MM.1S (cell line): Measurements from ENCODE around the gene MSI1.

Source experiments
- DNase-seq: peaks from one replicate; pipeline ENCODE4 v3.0.0-alpha.2; 2015
- H2AFZ ChIP-seq: fragments of 300-600 bp; sonication (generic); 2 replicates; pipeline ENCODE4 v1.6.0; 2016; ENCODE audit warnings: antibody characterized with exemption, low read length
- H3F3A ChIP-seq: fragments of 300-600 bp; sonication (generic); 2 replicates; pipeline ENCODE4 v1.6.1; 2016; ENCODE audit warnings: mild to moderate bottlenecking, antibody characterized with exemption, low read length, moderate library complexity, mixed read lengths; ENCODE audit not compliant: insufficient read depth
- H3K27ac ChIP-seq: fragments of 300-600 bp; sonication (generic); 2 replicates; pipeline ENCODE4 v1.5.1; 2016; ENCODE audit warnings: mild to moderate bottlenecking, low read length
- H3K27me3 ChIP-seq: fragments of 300-600 bp; sonication (generic); replicated peaks from 2 replicates; pipeline ENCODE4 v1.6.0; 2016; ENCODE audit warnings: low read length; ENCODE audit not compliant: insufficient read depth
- H3K36me3 ChIP-seq: fragments of 300-600 bp; sonication (generic); replicated peaks from 2 replicates; pipeline ENCODE4 v1.6.1; 2016; ENCODE audit warnings: mild to moderate bottlenecking, low read length, mixed read lengths; ENCODE audit not compliant: insufficient read depth
- H3K4me1 ChIP-seq: fragments of 300-600 bp; sonication (generic); 2 replicates; pipeline ENCODE4 v1.6.1; 2016; ENCODE audit warnings: low read length, mixed read lengths
- H3K4me2 ChIP-seq: fragments of 300-600 bp; sonication (generic); 2 replicates; pipeline ENCODE4 v1.6.0; 2016; ENCODE audit warnings: low read depth, low read length
- H3K4me3 ChIP-seq: fragments of 300-600 bp; sonication (generic); 2 replicates; pipeline ENCODE4 v1.5.1; 2016; ENCODE audit warnings: low read length, mixed read lengths
- H3K79me2 ChIP-seq: fragments of 300-600 bp; sonication (generic); 2 replicates; pipeline ENCODE4 v1.6.1; 2016; ENCODE audit warnings: mixed run types, low read length, mixed read lengths
- H3K9ac ChIP-seq: fragments of 300-600 bp; sonication (generic); 2 replicates; pipeline ENCODE4 v1.6.1; 2016; ENCODE audit warnings: low read length, mixed read lengths
- H3K9me2 ChIP-seq: fragments of 300-600 bp; sonication (generic); replicated peaks from 2 replicates; pipeline ENCODE4 v1.6.1; 2016; ENCODE audit warnings: mild to moderate bottlenecking, low read length, mixed read lengths; ENCODE audit not compliant: insufficient read depth
- H3K9me3 ChIP-seq: fragments of 300-600 bp; sonication (generic); replicated peaks from 2 replicates; pipeline ENCODE4 v1.6.1; 2016; ENCODE audit warnings: mild to moderate bottlenecking, low read length, mixed read lengths; ENCODE audit not compliant: insufficient read depth
- H4K20me1 ChIP-seq: fragments of 300-600 bp; sonication (generic); 2 replicates; pipeline ENCODE4 v1.6.1; 2016; ENCODE audit warnings: mild to moderate bottlenecking, low read length, moderate library complexity, mixed read lengths; ENCODE audit not compliant: insufficient read depth
- CTCF ChIP-seq: fragments of 300-600 bp; sonication (generic); IDR thresholded peaks from 2 replicates; pipeline ENCODE4 v1.5.1; 2016; ENCODE audit warnings: antibody characterized with exemption, low read length, mixed read lengths
- EZH2 ChIP-seq: fragments of 300-600 bp; sonication (generic); optimal IDR thresholded peaks from 2 replicates; pipeline ENCODE3; 2017; ENCODE audit warnings: low read depth, mild to moderate bottlenecking, antibody characterized with exemption, low read length, mixed read lengths
- EZH2phosphoT487 ChIP-seq: fragments of 300-600 bp; sonication (generic); IDR thresholded peaks from 2 replicates; pipeline ENCODE4 v1.6.1; 2018; ENCODE audit warnings: antibody characterized with exemption, low read length

Gene MSI1

DNA sequence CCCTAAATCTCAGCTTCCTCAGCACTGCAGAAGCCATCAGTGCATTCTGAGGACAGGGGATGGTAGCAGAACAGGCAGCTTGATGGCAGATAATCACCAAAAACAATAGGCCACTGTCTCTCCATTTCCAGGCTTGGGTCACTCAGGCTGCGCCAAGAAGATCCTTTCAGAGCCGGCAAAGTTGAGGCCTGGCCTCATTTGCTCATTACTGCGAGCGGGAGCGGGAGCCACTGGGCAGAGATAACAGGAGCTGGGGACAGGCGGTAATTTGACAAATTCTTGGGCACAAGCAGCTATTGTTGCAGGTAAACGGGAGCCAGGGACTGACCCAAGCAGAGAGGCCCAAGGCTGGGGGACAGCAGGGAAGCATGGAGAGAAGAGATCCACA is 2.1 kb downstream of the MSI1 start:
- Histone ChIP-seq H3K9me2 (no peaks in the 10 kb centered on the region), H3K4me1 (no peaks in the 10 kb centered on the region), H3K9ac (no peak overlapping the region), H2AFZ (no peak overlapping the region), H3K27me3 (peaks cover 56% of the 10 kb centered on the region), H3K4me3 (no peak overlapping the region), H3K9me3 (no peaks in the 10 kb centered on the region), H3K27ac (no peak overlapping the region), H3K79me2 (no peaks in the 10 kb centered on the region), H3K36me3 (no peaks in the 10 kb centered on the region), H4K20me1 (no peaks in the 10 kb centered on the region), H3K4me2 (no peak overlapping the region), H3F3A (no peaks in the 10 kb centered on the region)
- TF ChIP-seq EZH2 (no peak), CTCF (no peak), EZH2phosphoT487 (no peak)
- no peak for DNase-seq

GRCh38 chr12:120366341-120366705 is 2.6 kb downstream of the MSI1 start:
- no peak overlapping the region for H3K27ac ChIP-seq
- DNase-seq, result no peak
- no peaks in the 10 kb centered on the region for H3K9me3 ChIP-seq
- no peak overlapping the region for H2AFZ ChIP-seq
- no peaks in the 10 kb centered on the region for H4K20me1 ChIP-seq
- no peak overlapping the region for H3K4me3 ChIP-seq
- no peaks in the 10 kb centered on the region for H3K9me2 ChIP-seq
- no peak overlapping the region for H3K9ac ChIP-seq
- no peaks in the 10 kb centered on the region for H3K36me3 ChIP-seq
- H3F3A ChIP-seq, result no peaks in the 10 kb centered on the region
- TF ChIP-seq EZH2phosphoT487 (no peak), EZH2 (no peak), CTCF (no peak)
- no peak overlapping the region for H3K4me2 ChIP-seq
- H3K79me2 ChIP-seq, result no peaks in the 10 kb centered on the region
- H3K4me1 ChIP-seq, result no peaks in the 10 kb centered on the region
- H3K27me3 ChIP-seq, result peaks cover 52% of the 10 kb centered on the region

GRCh38 chr12:120365675-120366340 is 3.2 kb downstream of the MSI1 start:
- Histone ChIP-seq H3K9me2 (no peaks in the 10 kb centered on the region), H3K9ac (no peak overlapping the region), H3K4me1 (no peaks in the 10 kb centered on the region), H3K4me3 (no peak overlapping the region), H3K27ac (no peak overlapping the region), H3F3A (no peaks in the 10 kb centered on the region), H3K27me3 (peaks cover 47% of the 10 kb centered on the region), H4K20me1 (no peaks in the 10 kb centered on the region), H3K36me3 (no peaks in the 10 kb centered on the region), H3K9me3 (no peaks in the 10 kb centered on the region), H3K79me2 (no peaks in the 10 kb centered on the region), H3K4me2 (no peak overlapping the region), H2AFZ (no peak overlapping the region)
- no peak for TF ChIP-seq EZH2
- no peak for TF ChIP-seq CTCF
- TF ChIP-seq EZH2phosphoT487, result no peak
- no peak for DNase-seq
